ENCODE measurements around the gene CARS2.

Gene CARS2

GRCh38 chr13:110639935-110640334 lies 66.0 kb downstream of the CARS2 start:
- no peak for ATAC-seq
- TF ChIP-seq PATZ1 (CRISPR knock-in tag; IDR thresholded peaks at IDR 0.05; ENCODE audit: borderline replicate concordance): no peak
- no peak for TF ChIP-seq TOX (CRISPR knock-in tag; IDR thresholded peaks at IDR 0.05; ENCODE audit: borderline replicate concordance)
- TF ChIP-seq, protein P1, sequence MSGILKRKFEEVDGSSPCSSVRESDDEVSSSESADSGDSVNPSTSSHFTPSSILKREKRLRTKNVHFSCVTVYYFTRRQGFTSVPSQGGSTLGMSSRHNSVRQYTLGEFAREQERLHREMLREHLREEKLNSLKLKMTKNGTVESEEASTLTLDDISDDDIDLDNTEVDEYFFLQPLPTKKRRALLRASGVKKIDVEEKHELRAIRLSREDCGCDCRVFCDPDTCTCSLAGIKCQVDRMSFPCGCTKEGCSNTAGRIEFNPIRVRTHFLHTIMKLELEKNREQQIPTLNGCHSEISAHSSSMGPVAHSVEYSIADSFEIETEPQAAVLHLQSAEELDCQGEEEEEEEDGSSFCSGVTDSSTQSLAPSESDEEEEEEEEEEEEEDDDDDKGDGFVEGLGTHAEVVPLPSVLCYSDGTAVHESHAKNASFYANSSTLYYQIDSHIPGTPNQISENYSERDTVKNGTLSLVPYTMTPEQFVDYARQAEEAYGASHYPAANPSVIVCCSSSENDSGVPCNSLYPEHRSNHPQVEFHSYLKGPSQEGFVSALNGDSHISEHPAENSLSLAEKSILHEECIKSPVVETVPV (CRISPR knock-in tag; IDR thresholded peaks at IDR 0.05): no peak
- TF ChIP-seq ZFP30 (CRISPR knock-in tag; IDR thresholded peaks at IDR 0.05): no peak
- TF ChIP-seq CSDC2 (CRISPR knock-in tag; IDR thresholded peaks at IDR 0.05): no peak
- no peak for TF ChIP-seq SNAI2 (CRISPR knock-in tag; IDR thresholded peaks at IDR 0.05)
- no peak for TF ChIP-seq TCF4 (CRISPR knock-in tag; IDR thresholded peaks at IDR 0.05; ENCODE audit: borderline replicate concordance)
- no peak for TF ChIP-seq GLIS3 (CRISPR knock-in tag; IDR thresholded peaks at IDR 0.05)
- no peak for TF ChIP-seq CREB5 (CRISPR knock-in tag; IDR thresholded peaks at IDR 0.05; ENCODE audit: low read depth)
- no peak for TF ChIP-seq ARNTL (CRISPR knock-in tag; IDR thresholded peaks at IDR 0.05; ENCODE audit: borderline replicate concordance, low read depth)
- TF ChIP-seq PPARA (CRISPR knock-in tag; IDR thresholded peaks at IDR 0.05; ENCODE audit: borderline replicate concordance): no peak
- no peak for TF ChIP-seq ZNF70 (CRISPR knock-in tag; IDR thresholded peaks at IDR 0.05)
- no peak for TF ChIP-seq ZNF8 (CRISPR knock-in tag; IDR thresholded peaks at IDR 0.05)
- no peak for TF ChIP-seq ESRRG (CRISPR knock-in tag; IDR thresholded peaks at IDR 0.05)
- no peak for TF ChIP-seq ZC3H10 (CRISPR knock-in tag; IDR thresholded peaks at IDR 0.05)

GRCh38 chr13:110638814-110639806 lies 66.8 kb downstream of the CARS2 start:
- no peak for ATAC-seq
- TF ChIP-seq ZNF565 (CRISPR knock-in tag; conservative IDR thresholded peaks at IDR 0.05; ENCODE audit: low read depth): no peak
- TF ChIP-seq CREB5 (CRISPR knock-in tag; IDR thresholded peaks at IDR 0.05; ENCODE audit: low read depth): no peak
- TF ChIP-seq PATZ1 (CRISPR knock-in tag; IDR thresholded peaks at IDR 0.05; ENCODE audit: borderline replicate concordance): no peak
- TF ChIP-seq POU6F1 (CRISPR knock-in tag; IDR thresholded peaks at IDR 0.05; ENCODE audit: borderline replicate concordance, low read depth): no peak
- TF ChIP-seq TSHZ2 (CRISPR knock-in tag; IDR thresholded peaks at IDR 0.05): no peak
- no peak for TF ChIP-seq PPARA (CRISPR knock-in tag; IDR thresholded peaks at IDR 0.05; ENCODE audit: borderline replicate concordance)
- no peak for TF ChIP-seq TCF4 (CRISPR knock-in tag; IDR thresholded peaks at IDR 0.05; ENCODE audit: borderline replicate concordance)
- no peak for TF ChIP-seq SNAI2 (CRISPR knock-in tag; IDR thresholded peaks at IDR 0.05)
- TF ChIP-seq TOX (CRISPR knock-in tag; IDR thresholded peaks at IDR 0.05; ENCODE audit: borderline replicate concordance): no peak
- TF ChIP-seq OSR1 (CRISPR knock-in tag; IDR thresholded peaks at IDR 0.05): no peak
- TF ChIP-seq ZNF8 (CRISPR knock-in tag; IDR thresholded peaks at IDR 0.05): no peak
